Glutamatergic neuron (in vitro differentiated cells): ENCODE measurements around the gene ZNF770. TPM values are rescaled to one million over a fixed set of nuclear protein-coding genes. Genes with fewer than 3 reads are reported as not detected.
"Not testable (repeated sequence)": the region's sequence is repeated elsewhere in the genome, so short reads cannot be mapped to it uniquely, and the experiment has no call there.

Experiments
- DNase-seq: peaks from one replicate; pipeline ENCODE4 v3.0.0; 2022
- H3K27ac Mint-ChIP-seq: one replicate; pipeline ENCODE4 v1.8.0; 2020; ENCODE audit warnings: mild to moderate bottlenecking, mixed read lengths, inconsistent platforms; ENCODE audit not compliant: unreplicated experiment
- H3K27me3 Mint-ChIP-seq: one replicate; pipeline ENCODE4 v1.8.0; 2020; ENCODE audit warnings: mild to moderate bottlenecking, moderate library complexity, mixed read lengths, inconsistent platforms; ENCODE audit not compliant: unreplicated experiment
- H3K36me3 Mint-ChIP-seq: one replicate; pipeline ENCODE4 v1.8.0; 2020; ENCODE audit warnings: mild to moderate bottlenecking, mixed read lengths, inconsistent platforms; ENCODE audit not compliant: unreplicated experiment
- H3K4me1 Mint-ChIP-seq: one replicate; pipeline ENCODE4 v1.8.0; 2020; ENCODE audit warnings: mild to moderate bottlenecking, low read depth, mixed read lengths, inconsistent platforms; ENCODE audit not compliant: unreplicated experiment
- H3K4me3 Mint-ChIP-seq: one replicate; pipeline ENCODE4 v1.8.0; 2020; ENCODE audit warnings: mild to moderate bottlenecking, mixed read lengths, inconsistent platforms; ENCODE audit not compliant: unreplicated experiment
- H3K9me3 Mint-ChIP-seq: one replicate; pipeline ENCODE4 v1.8.0; 2020; ENCODE audit warnings: mild to moderate bottlenecking, moderate library complexity, mixed read lengths, inconsistent platforms; ENCODE audit not compliant: unreplicated experiment
- total RNA-seq: library from RNA; stranded (reverse); fragmentation: NEBNext Ultra II Directional; extraction: Animal tissue kit (Norgen Biotek cat#: 25700); gene quantifications from one replicate; pipeline ENCODE4 v1.2.1, GENCODE V29; 2021; ENCODE audit not compliant: unreplicated experiment
- TF ChIP-seq, protein P1 (sequence below): fragments of 200-600 bp; sonication (generic); IDR thresholded peaks from one replicate; pipeline ENCODE4 v1.5.0; 2021; ENCODE audit not compliant: partially characterized antibody, unreplicated experiment

ZNF770 gene
- total RNA-seq, 1 donor from 2014 or later = 39.3 TPM

DNA sequence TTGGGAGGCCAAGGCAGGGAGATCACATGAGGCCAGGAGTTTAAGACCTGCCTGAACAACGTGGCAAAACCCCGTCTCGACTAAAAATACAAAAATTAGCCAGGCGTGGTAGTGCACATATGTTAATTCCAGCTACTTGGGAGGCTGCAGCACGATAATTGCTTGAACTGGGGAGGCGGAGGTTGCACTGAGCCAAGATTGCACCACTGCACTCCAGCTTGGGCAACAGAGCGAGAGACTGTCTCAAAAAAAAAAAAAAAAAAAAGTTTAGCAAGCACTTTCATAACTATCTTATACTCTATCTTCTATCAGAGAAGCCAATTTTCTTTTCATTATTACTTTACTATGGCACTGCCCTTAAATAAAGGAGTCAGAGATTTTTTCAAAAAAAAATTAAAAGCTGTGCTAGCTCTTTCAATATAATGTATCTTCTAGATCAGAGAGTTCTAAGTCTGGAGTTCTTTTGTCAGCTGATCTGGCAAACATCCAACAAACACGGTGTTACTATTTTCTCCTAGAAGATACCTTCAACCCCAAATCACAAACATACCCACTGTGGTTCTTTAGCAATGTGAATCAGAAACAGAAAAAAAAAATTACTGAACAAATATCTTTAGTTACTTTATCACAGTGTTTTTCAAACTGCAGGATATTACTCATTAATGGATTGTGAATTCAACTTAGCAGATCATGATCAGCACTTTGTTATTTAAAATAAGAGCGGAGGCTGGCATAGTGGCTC, 3.0 kb downstream of the ZNF770 start:
- H3K36me3 Mint-ChIP-seq = no peaks in the 10 kb centered on the region
- no peak for DNase-seq
- no peaks in the 10 kb centered on the region for H3K27me3 Mint-ChIP-seq

DNA sequence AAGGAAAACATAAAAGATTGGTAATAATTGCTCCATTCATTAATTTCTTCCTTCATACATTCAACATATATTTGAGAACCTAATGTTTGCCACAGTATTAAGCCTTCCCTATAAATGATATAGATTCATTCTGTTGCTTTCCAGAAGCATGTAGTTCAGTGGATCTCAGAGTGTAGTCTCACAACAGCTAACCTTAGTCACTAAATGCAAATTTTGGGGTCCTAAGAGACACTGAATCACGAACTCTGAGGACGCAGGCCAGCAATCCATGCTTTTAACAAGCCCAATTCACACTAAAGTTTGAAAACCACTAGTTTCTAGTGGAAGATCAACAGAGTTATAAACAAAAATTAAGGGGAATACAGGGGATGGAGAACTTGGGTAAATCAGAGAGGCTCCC, 11.3 kb downstream of the ZNF770 start:
- Mint-ChIP-seq H3K4me3 (no peak overlapping the region), H3K27me3 (no peaks in the 10 kb centered on the region), H3K9me3 (no peaks in the 10 kb centered on the region), H3K27ac (no peak overlapping the region), H3K36me3 (no peaks in the 10 kb centered on the region), H3K4me1 (no peaks in the 10 kb centered on the region)
- DNase-seq = no peak
- TF ChIP-seq, protein P1, sequence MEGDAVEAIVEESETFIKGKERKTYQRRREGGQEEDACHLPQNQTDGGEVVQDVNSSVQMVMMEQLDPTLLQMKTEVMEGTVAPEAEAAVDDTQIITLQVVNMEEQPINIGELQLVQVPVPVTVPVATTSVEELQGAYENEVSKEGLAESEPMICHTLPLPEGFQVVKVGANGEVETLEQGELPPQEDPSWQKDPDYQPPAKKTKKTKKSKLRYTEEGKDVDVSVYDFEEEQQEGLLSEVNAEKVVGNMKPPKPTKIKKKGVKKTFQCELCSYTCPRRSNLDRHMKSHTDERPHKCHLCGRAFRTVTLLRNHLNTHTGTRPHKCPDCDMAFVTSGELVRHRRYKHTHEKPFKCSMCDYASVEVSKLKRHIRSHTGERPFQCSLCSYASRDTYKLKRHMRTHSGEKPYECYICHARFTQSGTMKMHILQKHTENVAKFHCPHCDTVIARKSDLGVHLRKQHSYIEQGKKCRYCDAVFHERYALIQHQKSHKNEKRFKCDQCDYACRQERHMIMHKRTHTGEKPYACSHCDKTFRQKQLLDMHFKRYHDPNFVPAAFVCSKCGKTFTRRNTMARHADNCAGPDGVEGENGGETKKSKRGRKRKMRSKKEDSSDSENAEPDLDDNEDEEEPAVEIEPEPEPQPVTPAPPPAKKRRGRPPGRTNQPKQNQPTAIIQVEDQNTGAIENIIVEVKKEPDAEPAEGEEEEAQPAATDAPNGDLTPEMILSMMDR = no peak

More for the DNA sequence above, 3.0 kb downstream of the ZNF770 start:
- TF ChIP-seq, protein P1 = no peak
- Mint-ChIP-seq H3K27ac (no peak overlapping the region), H3K4me3 (no peak overlapping the region), H3K4me1 (peaks cover 10% of the 10 kb centered on the region), H3K9me3 (peaks cover 6% of the 10 kb centered on the region)

DNA sequence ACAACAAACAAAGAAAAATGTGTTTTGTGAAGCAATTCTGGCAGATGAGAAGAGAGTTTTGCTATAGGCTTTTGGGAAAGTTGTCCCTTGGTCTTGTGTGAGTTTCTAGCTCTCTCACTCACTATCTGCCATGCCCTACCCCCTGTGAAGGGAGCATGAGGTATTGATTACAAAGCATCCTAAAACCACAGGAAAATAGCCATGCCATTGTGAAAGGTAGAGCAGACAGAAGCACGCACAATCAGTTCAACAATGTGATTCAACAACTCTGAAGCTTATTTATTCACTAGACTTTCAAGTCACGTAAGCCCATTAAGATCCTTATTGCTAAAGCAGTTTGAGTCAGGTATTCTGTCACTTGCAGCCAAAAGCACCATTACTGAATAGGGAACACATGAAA, 12.0 kb downstream of the ZNF770 start:
- no peaks in the 10 kb centered on the region for H3K27me3 Mint-ChIP-seq
- H3K27ac Mint-ChIP-seq = no peak overlapping the region
- DNase-seq = no peak
- H3K4me1 Mint-ChIP-seq = no peaks in the 10 kb centered on the region
- H3K9me3 Mint-ChIP-seq = no peaks in the 10 kb centered on the region
- no peaks in the 10 kb centered on the region for H3K36me3 Mint-ChIP-seq
- TF ChIP-seq, protein P1 = no peak
- no peak overlapping the region for H3K4me3 Mint-ChIP-seq

DNA sequence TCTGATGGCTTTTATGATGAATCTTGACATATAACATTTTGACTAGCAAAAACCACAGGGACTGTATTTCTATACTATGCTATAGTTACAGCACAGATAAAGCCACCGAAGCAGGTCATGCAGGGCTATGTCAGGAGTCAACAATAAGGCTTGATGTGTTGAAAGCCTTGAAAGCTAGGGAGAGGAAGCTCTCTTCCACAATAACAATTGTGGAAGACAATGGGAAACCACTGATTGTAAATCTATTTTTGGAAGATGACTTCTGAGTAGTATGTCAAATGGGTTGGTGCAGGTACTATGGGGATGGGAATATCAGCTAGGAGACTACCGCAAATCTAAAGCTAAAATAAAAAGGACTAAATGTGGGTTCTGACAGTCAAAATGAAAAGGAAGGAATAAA, 14.6 kb downstream of the ZNF770 start:
- H3K27ac Mint-ChIP-seq = no peak overlapping the region
- peaks cover 2% of the 10 kb centered on the region for H3K9me3 Mint-ChIP-seq
- peaks cover 6% of the 10 kb centered on the region for H3K27me3 Mint-ChIP-seq
- no peaks in the 10 kb centered on the region for H3K36me3 Mint-ChIP-seq
- H3K4me3 Mint-ChIP-seq = no peak overlapping the region
- TF ChIP-seq, protein P1 = no peak
- H3K4me1 Mint-ChIP-seq = peaks cover 5% of the 10 kb centered on the region
- DNase-seq = no peak

DNA sequence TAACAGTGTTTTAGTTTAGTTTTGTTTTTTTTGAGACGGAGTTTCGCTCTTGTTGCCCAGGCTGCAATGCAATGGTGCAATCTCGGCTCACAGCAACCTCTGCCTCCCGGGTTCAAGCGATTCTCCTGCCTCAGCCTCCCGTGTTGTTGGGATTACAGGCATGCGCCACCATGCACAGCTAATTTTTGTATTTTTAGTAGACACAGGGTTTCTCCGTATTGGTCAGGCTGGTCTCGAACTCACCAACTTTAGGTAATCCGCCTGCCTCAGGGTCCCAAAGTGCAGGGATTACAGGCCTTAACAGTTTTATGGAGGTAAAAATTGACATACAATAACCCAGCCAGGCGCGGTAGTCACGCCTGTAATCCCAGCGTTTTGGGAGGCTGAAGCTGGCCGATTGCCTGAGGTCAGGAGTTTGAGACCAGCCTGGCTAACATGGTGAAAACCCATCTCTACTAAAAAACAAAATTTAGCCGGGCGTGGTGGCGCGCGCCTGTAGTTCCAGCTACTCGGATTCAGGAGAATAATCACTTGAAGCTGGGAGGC, 17.9 kb downstream of the ZNF770 start:
- Mint-ChIP-seq H3K27ac (peak overlapping the region; percentile 41), H3K4me3 (peak overlapping the region; percentile 96)
- H3K9me3 Mint-ChIP-seq, H3K4me1 Mint-ChIP-seq, DNase-seq, H3K36me3 Mint-ChIP-seq, H3K27me3 Mint-ChIP-seq: not testable (repeated sequence)
